Parathyroid adenoma (tissue), 2 donors: ENCODE measurements around the gene DOK5.

Source experiments
- H2AFZ ChIP-seq: fragments of 300-600 bp; sonication (generic); one replicate; pipeline ENCODE4 v1.7.0; 2017; ENCODE audit warnings: antibody characterized with exemption, mild to moderate bottlenecking
- H3K27ac ChIP-seq: fragments of 300-600 bp; sonication (generic); one replicate; pipeline ENCODE4 v1.7.0; 2017
- H3K27me3 ChIP-seq: fragments of 300-600 bp; sonication (generic); one replicate; pipeline ENCODE4 v1.7.0; 2017; ENCODE audit warnings: low read length; ENCODE audit not compliant: control insufficient read depth, insufficient read depth
- H3K36me3 ChIP-seq: fragments of 300-600 bp; sonication (generic); one replicate; pipeline ENCODE4 v1.7.0; 2017; ENCODE audit warnings: low read length; ENCODE audit not compliant: control insufficient read depth, insufficient read depth
- H3K4me1 ChIP-seq: fragments of 300-600 bp; sonication (generic); one replicate; pipeline ENCODE4 v1.7.0; 2017; ENCODE audit warnings: control low read depth
- H3K4me2 ChIP-seq: fragments of 300-600 bp; sonication (generic); one replicate; pipeline ENCODE4 v1.7.0; 2017; ENCODE audit warnings: low read length
- H3K4me3 ChIP-seq: fragments of 300-600 bp; sonication (generic); one replicate; pipeline ENCODE4 v1.7.0; 2017; ENCODE audit warnings: low read depth, low read length
- H3K79me2 ChIP-seq: fragments of 300-600 bp; sonication (generic); one replicate; pipeline ENCODE4 v1.7.0; 2017; ENCODE audit warnings: control low read depth
- H3K9ac ChIP-seq: fragments of 300-600 bp; sonication (generic); one replicate; pipeline ENCODE4 v1.7.0; 2017; ENCODE audit warnings: mild to moderate bottlenecking
- H3K9me3 ChIP-seq: fragments of 300-600 bp; sonication (generic); one replicate; pipeline ENCODE4 v1.7.0; 2017; ENCODE audit warnings: low read length; ENCODE audit not compliant: control insufficient read depth
- TF ChIP-seq, protein P1 (sequence below): fragments of 300-600 bp; sonication (generic); IDR thresholded peaks from one replicate; pipeline ENCODE4 v1.7.0; 2017; ENCODE audit warnings: antibody characterized with exemption, mild to moderate bottlenecking
- donor health status: primary hyperparathyroidism.

Gene DOK5

DNA sequence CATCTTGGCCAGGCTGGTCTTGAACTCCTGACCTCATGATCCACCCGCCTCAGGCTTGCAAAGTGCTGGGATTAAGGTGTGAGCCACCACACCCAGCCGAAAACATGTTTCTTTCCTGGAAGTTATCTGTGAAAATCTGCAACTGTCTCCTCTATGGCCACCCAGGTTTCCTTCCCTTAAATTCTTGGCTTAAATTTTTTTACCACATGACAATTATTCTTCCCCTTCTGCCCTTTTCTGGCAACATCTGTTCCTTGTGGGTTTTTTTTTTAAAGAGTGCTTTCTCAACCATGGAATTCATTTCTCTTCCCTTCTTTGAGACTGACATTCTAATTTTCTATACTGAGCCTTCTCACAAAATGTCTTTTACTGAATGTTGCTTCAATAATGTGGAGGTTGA is 59.6 kb downstream of the DOK5 start:
- Histone ChIP-seq H2AFZ (no peak overlapping the region), H3K4me2 (no peak overlapping the region), H3K4me1 (no peaks in the 10 kb centered on the region), H3K27me3 (peaks cover 3% of the 10 kb centered on the region), H3K36me3 (no peaks in the 10 kb centered on the region), H3K79me2 (no peaks in the 10 kb centered on the region), H3K9ac (no peak overlapping the region), H3K27ac (no peak overlapping the region), H3K4me3 (no peak overlapping the region), H3K9me3 (peaks cover 3% of the 10 kb centered on the region)
- TF ChIP-seq, protein P1, sequence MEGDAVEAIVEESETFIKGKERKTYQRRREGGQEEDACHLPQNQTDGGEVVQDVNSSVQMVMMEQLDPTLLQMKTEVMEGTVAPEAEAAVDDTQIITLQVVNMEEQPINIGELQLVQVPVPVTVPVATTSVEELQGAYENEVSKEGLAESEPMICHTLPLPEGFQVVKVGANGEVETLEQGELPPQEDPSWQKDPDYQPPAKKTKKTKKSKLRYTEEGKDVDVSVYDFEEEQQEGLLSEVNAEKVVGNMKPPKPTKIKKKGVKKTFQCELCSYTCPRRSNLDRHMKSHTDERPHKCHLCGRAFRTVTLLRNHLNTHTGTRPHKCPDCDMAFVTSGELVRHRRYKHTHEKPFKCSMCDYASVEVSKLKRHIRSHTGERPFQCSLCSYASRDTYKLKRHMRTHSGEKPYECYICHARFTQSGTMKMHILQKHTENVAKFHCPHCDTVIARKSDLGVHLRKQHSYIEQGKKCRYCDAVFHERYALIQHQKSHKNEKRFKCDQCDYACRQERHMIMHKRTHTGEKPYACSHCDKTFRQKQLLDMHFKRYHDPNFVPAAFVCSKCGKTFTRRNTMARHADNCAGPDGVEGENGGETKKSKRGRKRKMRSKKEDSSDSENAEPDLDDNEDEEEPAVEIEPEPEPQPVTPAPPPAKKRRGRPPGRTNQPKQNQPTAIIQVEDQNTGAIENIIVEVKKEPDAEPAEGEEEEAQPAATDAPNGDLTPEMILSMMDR, result no peak

DNA sequence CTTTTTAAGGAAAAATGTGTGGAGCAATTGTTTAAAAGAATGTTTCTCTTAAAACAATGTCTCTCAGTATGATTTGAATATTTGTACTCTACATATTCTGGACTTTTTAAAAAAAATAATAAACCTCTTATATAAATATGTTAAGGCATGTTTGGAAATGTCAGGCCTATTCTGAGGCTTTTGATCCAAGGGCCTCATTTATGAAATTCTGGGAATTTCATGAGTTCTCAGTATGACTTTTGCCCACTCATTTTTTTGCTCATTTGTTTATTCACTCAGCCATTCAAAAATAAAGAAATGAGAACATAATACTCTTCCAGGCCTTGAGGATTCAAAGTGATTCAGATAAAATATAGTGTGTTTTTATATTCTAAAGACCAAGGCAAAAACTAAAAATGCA is 60.4 kb downstream of the DOK5 start:
- Histone ChIP-seq H3K4me2 (no peak overlapping the region), H3K4me1 (no peaks in the 10 kb centered on the region), H3K9ac (no peak overlapping the region), H3K27ac (no peak overlapping the region), H3K27me3 (peaks cover 3% of the 10 kb centered on the region), H3K9me3 (peaks cover 3% of the 10 kb centered on the region), H2AFZ (no peak overlapping the region), H3K79me2 (no peaks in the 10 kb centered on the region), H3K4me3 (no peak overlapping the region), H3K36me3 (no peaks in the 10 kb centered on the region)
- TF ChIP-seq, protein P1, result no peak

DNA sequence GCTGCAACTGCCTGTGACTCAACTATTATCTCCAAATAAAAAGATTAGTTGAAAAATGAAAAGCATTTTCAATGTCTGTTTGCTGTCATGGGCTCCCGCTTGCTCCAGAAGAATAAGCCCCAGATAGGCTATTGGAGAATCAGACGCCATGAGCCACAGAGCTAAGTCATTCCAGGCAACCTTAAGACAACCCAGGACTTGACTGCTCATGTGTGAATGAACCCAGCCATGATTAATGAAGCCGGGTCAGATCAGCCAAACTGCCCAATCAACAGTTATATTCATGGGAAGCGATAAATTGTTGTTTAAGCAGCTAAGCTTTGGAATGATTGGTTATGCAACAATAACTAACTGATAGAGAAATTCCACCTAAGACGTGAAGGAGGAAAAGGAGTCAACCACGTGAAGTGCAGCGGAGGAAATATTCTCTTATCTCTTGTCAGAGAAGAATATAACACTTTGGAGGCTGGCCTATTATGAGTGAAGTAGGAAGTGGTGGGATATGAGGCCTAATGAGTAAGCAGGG is 64.2 kb downstream of the DOK5 start:
- H3K27me3 ChIP-seq, result no peaks in the 10 kb centered on the region
- no peaks in the 10 kb centered on the region for H3K36me3 ChIP-seq
- no peaks in the 10 kb centered on the region for H3K4me1 ChIP-seq
- peaks cover 3% of the 10 kb centered on the region for H3K9me3 ChIP-seq
- no peak overlapping the region for H3K27ac ChIP-seq
- H3K4me2 ChIP-seq, result no peak overlapping the region
- no peaks in the 10 kb centered on the region for H3K79me2 ChIP-seq
- H3K4me3 ChIP-seq, result no peak overlapping the region
- H3K9ac ChIP-seq, result no peak overlapping the region
- H2AFZ ChIP-seq, result no peak overlapping the region
- TF ChIP-seq, protein P1, result no peak

DNA sequence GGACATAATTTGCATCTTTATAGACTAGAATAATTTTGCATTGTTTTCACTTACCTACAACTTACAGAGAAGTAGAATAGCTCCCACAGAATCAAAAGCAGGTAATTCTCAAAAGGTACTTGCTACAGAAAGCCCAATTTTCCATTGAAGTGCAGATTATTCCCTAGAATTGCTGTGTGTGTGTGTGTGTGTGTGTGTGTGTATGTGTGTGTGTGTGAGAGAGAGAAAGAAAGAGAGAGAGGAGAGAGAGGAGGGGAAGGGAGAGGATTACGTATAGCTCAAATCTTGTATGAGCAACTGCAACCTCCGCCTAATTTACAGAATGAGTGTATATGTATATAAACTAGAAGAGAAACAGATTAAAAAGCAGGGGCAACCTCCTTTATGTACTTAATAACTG is 68.0 kb downstream of the DOK5 start:
- Histone ChIP-seq H2AFZ (no peak overlapping the region), H3K4me3 (no peak overlapping the region), H3K4me2 (no peak overlapping the region), H3K79me2 (no peaks in the 10 kb centered on the region), H3K4me1 (no peaks in the 10 kb centered on the region), H3K27me3 (no peaks in the 10 kb centered on the region), H3K36me3 (no peaks in the 10 kb centered on the region), H3K9me3 (no peaks in the 10 kb centered on the region), H3K27ac (no peak overlapping the region), H3K9ac (no peak overlapping the region)
- TF ChIP-seq, protein P1, result no peak

DNA sequence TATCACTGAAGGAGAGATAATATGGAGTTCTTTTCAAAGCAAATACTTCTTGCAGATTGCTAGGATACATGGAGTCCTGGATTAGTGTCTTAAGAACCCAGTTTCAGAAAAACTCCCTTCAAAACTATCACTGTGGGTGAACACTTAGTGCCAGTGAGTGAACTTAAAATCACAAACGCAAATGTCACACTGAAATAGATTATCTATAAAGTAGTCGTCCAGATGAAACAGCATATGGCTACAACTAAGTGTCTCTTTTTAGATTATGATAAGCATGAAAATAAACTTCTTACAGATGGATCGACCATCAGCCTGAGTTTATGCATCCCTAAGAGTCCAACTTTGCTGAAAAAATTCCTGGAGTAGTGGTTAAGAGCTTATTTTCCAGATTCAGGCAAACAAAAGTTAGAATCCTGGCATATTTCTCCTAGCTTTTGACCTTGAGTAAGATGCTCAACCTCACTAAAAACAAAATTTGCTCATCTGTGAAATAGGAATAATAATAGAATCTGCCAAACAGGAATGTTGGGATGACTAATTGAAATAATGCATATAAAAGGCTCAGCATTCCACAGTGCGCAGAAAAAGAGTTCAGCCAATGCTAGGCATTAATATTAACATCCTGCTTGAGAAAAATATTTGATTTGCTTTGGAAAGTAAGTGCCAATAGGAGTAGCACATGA is 70.4 kb downstream of the DOK5 start:
- H3K79me2 ChIP-seq, result no peaks in the 10 kb centered on the region
- H3K27ac ChIP-seq, result no peak overlapping the region
- TF ChIP-seq, protein P1, result no peak
- no peaks in the 10 kb centered on the region for H3K9me3 ChIP-seq
- no peaks in the 10 kb centered on the region for H3K36me3 ChIP-seq
- H3K4me2 ChIP-seq, result no peak overlapping the region
- H3K27me3 ChIP-seq, result no peaks in the 10 kb centered on the region
- no peak overlapping the region for H3K9ac ChIP-seq
- no peak overlapping the region for H3K4me3 ChIP-seq
- no peaks in the 10 kb centered on the region for H3K4me1 ChIP-seq
- H2AFZ ChIP-seq, result no peak overlapping the region
